GM19397 (cell line): ENCODE results near the gene BEX1.
"Not testable (repeated sequence)": the region's sequence is repeated elsewhere in the genome, so short reads cannot be mapped to it uniquely, and the experiment has no call there.

ENCODE experiments used
- ATAC-seq: cut with Tn5 transposase; IDR thresholded peaks from one replicate; pipeline ENCODE4 v1.9.1; 2021; ENCODE audit warnings: mild to moderate bottlenecking, moderate library complexity; ENCODE audit not compliant: unreplicated experiment

BEX1 gene

GRCh38 chrX:103063918-103064434 is at the start of gene BEX1:
BEX1 (minus strand) TSS chrX:103064171; CDS start chrX:103063274, 897 bp downstream.
- ATAC-seq: no peak

DNA sequence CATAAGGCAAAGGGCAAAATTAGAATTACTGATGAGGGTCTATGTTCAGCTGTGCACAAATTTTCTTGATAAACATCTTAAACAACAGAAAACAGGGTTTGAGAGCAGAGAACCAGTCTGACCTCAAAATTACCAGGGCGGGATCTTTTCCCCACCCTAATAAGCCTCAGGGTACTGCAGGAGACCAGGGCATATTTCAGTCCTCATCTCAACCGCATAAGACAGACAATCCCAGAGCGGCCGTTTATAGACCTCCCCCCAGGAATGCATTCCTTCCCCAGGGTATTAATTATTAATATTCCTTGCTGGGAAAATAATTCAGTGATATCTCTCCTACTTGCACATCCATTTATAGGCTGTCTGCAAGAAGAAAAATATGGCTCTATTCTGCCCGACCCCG is 45.5 kb upstream of the BEX1 start:
- not testable (repeated sequence) for ATAC-seq

- no peak for ATAC-seq
Measured at GRCh38 chrX:103107836-103108235, 43.9 kb upstream of the BEX1 start.

DNA sequence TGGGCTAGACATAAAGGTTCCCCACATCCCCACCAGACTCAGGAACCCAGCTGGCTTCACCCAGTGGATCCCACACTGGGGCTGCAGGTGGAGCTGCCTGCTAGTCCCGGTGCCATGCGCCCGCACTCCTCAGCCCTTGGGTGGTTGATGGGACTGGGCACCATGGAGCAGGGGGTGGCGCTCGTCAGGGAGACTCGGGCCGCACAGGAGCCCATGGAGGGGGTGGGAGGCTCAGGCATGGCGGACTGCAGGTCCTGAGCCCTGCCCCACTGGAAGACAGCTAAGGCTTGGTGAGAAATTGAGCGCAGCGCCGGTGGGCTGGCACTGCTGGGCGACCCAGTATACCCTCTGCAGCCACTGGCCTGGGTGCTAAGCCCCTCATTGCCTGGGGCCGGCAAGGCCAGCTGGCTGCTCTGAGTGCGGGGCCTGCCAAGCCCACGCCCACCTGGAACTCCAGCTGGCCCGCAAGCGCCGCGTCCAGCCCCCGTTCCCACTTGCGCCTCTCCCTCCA is 43.3 kb upstream of the BEX1 start:
- ATAC-seq: not testable (repeated sequence)

DNA sequence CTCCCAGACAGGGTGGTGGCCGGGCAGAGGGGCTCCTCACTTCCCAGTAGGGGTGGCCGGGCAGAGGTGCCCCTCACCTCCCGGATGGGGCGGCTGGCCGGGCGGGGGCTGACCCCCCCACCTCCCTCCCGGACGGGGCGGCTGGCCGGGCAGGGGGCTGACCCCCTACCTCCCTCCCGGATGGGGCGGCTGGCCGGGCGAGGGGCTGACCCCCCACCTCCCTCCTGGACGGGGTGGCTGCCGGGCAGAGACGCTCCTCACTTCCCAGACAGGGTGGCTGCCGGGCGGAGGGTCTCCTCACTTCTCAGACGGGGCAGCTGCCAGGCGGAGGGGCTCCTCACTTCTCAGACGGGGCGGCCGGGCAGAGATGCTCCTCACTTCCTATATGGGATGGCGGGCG is 40.4 kb upstream of the BEX1 start:
- ATAC-seq: not testable (repeated sequence)

- ATAC-seq: not testable (repeated sequence)
Measured at GRCh38 chrX:103103866-103104265, 39.9 kb upstream of the BEX1 start.

DNA sequence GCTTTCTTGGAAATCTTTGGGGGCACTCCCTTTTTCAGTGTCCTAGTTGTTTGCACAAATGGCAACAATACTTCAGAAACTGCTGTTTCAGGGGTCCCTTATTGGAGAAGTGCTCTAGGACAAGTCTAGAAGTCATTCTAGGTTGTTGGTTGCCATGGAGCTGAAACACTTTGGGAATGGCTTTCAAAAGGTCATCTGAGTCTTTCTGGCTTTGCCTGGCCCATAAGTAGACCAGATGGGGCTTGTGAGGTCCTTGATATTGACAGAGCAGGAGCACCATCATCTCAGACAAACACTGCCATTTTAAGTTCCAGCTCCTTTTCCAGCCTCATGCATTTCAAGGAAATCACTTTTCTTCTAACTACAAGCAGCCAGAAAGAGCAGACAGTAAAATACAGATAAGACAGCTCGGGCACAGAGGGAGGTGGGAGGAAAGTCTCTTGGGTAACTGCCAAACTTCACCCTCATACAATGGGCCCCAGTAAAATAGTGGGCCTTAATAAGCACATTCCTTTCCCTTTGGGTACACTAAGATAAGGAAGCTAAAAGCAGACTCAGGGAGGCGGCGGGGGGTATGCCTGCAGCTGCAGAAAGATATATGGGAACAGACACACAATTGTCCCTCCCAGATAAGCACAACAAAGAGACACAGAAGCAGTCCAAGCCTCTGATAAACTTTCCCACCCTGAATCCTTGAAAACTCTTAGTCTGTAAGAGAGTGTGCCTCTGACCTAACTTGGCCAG is 37.5 kb upstream of the BEX1 start:
- ATAC-seq: no peak

DNA sequence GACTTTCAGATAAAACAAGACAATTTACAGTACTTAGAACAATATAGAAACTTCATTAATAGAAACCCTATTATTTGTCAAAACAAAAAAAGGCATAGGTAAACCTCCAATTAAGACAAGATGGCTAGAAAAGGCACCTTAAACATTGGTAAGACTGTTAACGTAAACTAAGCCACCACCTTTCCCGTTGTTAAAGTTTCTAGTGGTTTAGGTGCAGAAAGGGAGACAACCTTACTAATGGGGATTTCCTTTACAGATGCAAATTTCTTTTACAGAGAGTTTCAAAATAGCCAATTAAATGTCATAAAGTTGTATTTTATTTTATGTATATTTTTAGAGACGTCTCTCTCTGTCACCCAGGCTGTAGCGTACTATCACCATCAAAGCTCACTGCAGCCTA is 36.5 kb upstream of the BEX1 start:
- no peak for ATAC-seq

GRCh38 chrX:103099691-103100090 is 35.7 kb upstream of the BEX1 start:
- ATAC-seq: no peak

- no peak for ATAC-seq
Measured at GRCh38 chrX:103098488-103098887, 34.5 kb upstream of the BEX1 start.

GRCh38 chrX:103092942-103093341 is 29.0 kb upstream of the BEX1 start, which contains the start of gene NXF3:
NXF3 (minus strand) TSS chrX:103093143; CDS start chrX:103093023, 120 bp downstream.
- ATAC-seq: no peak

- no peak for ATAC-seq
Measured at GRCh38 chrX:103081051-103081450, 17.1 kb upstream of the BEX1 start.

- no peak for ATAC-seq
Measured at GRCh38 chrX:103073467-103073866, 9.5 kb upstream of the BEX1 start.

- no peak for ATAC-seq
Measured at GRCh38 chrX:103066606-103067005, 2.6 kb upstream of the BEX1 start.

- ATAC-seq: no peak
Measured at GRCh38 chrX:103063191-103063845, 653 bp downstream of the BEX1 start.

DNA sequence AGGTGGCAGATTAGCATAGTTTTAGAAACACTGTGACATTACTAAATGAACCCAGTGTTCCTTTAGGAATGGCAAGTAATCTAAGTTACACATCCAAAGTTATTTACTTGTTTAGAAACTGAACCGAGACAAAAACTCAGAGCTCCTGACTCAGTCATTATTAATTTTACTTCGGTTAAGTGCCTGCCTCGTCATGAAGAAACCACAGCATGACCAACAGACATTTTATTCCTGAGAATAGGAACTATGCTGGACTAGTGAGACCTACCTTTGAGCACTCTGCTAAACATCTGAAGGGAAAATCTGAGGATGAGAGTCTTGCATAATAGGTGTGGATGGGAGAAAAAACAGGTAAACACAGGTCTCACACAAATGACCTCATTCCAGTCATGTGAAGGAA is 2.5 kb downstream of the BEX1 start:
- ATAC-seq: no peak

GRCh38 chrX:103056902-103057301 is 7.1 kb downstream of the BEX1 start:
- no peak for ATAC-seq

DNA sequence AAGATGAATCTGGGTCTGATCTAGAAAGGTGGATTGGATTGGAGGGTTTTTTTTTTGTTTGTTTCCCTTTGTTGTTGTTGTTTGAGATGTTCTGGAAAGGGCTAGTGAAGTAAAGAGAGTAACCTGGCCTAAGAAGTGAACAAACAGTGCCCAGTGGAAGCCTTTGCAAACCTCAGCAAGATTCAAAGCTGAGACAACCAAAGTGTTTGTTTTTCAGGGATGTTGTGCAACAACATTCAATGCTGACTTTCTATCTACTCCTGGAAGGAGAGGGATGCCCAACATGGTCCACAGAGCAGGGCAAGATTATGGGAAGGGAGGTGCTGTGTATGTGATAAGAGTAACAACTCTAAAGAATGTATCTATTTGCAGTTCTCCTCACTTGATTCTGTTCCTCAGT is 11.3 kb downstream of the BEX1 start:
- ATAC-seq: no peak

DNA sequence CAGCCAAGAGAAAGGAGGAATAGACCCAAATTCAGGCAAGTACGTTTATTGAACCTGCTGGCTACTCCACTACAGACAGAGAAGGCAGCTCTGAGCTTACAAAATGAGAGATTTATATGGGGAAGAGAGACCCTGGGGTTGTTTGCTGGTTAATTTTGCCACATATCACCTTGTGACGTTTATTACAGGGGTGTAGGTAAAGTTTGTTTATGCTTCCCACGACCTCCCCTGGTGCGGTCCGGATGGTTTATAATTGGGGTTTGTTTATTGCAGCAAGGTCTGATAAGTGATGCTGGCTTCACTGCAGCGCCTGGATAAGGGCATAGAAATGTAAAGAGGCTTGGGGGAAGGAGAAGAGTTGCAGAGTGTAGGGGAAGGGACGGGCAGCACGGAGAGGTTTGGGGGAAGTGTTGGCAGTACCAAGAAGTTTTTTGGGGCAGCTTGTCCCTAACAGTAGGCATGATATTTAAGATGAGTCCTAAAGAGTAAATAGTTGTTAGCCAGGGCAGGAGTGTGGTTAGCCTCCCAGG is 12.6 kb downstream of the BEX1 start:
- ATAC-seq: no peak

- ATAC-seq: not testable (repeated sequence)
Measured at GRCh38 chrX:103033371-103033770, 30.6 kb downstream of the BEX1 start.

GRCh38 chrX:103017542-103017941 is 46.4 kb downstream of the BEX1 start:
- no peak for ATAC-seq

DNA sequence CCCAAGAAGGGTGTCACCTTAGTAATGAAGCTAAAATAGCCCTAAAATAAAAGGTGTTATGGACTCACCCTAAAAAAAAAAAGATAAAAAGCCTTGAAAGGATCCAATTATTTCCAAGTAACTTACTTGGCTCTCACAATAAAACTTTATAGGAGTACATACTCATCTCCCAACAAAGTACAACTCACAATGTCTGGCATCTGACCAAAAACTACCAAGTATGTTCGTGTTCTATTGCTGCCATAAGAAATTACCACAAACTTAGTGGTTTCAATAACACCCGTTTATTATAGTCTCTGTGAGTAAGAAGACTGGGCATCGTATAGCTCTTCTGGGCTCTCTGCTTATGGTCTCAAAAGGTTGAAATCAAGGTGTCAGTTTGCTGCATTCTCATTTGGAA is 51.0 kb downstream of the BEX1 start:
- ATAC-seq: no peak
